ENCODE results near the gene TCHP.
"Not testable (repeated sequence)": the region's sequence is repeated elsewhere in the genome, so short reads cannot be mapped to it uniquely, and the experiment has no call there.

TCHP gene

DNA sequence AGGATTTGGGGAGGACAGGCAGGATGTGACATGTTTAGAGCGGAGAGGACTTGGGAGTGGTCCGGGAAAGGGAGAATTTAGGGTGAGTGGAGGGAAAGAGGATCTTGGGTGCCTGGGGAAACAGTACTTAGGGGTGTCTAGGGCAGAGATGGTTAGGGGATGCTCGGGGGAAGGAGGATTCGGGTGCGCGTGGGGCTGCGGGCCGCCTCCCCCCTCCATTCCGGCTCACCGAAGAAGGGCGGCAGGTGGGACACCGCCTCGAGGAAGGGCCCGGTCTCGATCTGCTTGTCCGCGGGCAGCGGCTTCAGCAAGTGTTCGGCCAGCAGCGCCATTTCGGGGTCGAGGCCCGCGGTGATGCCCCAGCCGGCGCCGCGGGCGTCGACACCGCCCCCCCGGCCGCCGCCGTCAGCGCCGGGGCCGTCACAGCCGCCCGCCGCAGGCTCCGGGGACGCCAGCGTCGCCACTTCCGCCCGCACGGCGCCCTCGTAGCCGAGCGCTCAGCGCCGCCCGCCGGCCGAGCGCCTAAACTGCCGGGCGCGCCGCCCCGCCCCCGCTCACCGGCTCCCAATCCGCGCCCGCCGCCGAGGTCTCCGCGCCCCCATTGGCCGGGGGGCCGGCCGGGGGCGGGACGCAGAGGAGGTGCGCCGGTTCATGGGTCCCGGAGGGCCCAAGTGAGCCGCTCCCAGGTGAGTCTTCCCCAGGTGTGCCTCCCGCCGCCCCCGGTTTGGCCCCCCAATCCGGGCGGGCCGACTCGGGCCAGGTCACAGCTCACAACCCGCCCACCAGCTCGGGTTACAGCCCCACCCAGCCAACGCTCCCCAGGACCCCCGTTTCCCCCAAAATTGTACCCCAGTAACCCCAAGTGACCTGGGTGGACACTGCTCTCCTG is 19.8 kb upstream of the TCHP start, which contains the start of gene GLTP:
GLTP (minus strand) TSS at position 499 of the 889 bp plus-strand sequence; CDS start at position 332, 167 bp downstream.
- no peak for DNase-seq

GRCh38 chr12:109880938-109881337 is 19.1 kb upstream of the TCHP start:
- DNase-seq = no peak

DNA sequence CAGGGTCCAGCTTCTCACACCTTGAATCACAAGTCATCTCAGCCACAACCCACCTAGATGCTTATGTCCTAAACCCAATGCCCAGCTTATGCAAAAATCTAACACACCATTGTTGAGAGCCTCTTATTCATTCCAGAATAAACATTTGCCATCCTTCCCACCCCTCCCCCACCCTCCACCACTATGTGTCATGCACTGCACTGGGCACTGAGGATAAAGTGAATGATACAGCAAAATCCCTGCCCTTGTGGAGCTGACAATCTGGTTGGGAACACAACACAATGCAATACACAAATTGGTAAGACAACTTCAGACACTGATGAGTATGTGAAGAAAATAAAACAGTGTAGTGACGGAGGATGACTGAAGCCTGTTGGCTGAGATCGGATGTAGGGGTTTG is 18.3 kb upstream of the TCHP start:
- DNase-seq = no peak

DNA sequence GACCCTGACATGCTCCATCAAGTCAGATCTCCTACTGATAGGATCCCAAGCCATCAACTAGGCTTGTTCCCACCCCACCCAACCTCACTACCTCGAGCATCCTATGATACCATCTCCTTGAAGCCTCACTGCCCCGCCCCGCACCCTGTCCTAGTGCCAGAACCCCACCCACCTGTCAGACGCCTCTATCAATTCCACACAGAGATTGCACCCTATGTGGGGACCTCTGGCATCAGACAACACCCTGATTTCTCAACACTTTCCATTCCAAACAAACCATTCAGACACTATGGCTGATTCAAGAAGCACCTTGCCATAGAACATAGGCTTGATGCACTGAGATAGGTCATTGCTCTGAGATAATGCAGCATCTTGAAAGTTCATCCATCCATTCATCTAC is 16.6 kb upstream of the TCHP start:
- DNase-seq = no peak

- no peak for DNase-seq
Measured at GRCh38 chr12:109885616-109886015, 14.5 kb upstream of the TCHP start.

DNA sequence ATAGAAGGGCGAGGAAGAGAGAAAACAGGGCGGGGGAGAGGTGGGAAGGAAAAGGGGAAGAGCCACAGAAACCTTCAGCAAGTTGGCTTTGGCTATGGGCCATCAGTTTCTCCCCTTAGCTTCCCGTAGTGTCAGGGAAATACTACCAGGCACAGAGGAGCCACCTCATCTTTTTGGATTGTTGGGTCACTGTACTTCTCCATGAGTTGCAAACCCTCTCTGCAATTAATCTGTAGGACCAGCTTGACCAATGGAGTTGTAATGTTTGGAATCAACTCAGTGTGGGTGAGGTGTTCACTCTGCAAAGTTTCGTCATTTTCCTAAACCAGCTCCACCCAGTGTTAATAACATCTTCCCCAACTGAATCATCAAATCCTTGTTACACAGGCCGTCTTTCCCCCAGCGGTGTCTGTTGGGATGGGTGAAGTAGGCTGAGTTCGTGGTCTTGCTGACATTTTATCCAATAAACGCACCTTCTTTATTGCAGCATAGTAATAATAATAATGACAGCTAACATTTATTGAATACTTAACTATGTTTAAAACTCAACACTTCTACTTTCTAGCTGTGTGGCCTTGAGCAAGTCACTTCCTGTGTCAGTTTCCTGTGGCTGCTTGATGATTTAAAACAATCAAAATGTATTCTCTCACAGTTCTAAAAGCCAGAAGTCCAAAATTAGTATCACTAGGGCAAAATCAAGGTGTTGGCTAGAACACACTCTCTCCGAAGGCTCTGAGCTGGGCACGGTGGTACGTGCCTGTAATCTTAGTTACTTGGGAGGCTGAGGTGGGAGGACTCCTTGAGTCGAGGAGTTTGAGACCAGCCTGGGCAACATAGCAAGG is 11.7 kb upstream of the TCHP start:
- DNase-seq = no peak

GRCh38 chr12:109890620-109891170 is 9.4 kb upstream of the TCHP start:
- DNase-seq = no peak

- not testable (repeated sequence) for DNase-seq
Measured at GRCh38 chr12:109891731-109892130, 8.3 kb upstream of the TCHP start.

GRCh38 chr12:109892165-109892715 is 7.8 kb upstream of the TCHP start:
- DNase-seq = no peak

GRCh38 chr12:109892748-109893147 is 7.3 kb upstream of the TCHP start:
- DNase-seq = no peak

- DNase-seq = no peak
Measured at GRCh38 chr12:109893261-109893995, 6.6 kb upstream of the TCHP start.

- DNase-seq = no peak
Measured at GRCh38 chr12:109894939-109895338, 5.1 kb upstream of the TCHP start.

DNA sequence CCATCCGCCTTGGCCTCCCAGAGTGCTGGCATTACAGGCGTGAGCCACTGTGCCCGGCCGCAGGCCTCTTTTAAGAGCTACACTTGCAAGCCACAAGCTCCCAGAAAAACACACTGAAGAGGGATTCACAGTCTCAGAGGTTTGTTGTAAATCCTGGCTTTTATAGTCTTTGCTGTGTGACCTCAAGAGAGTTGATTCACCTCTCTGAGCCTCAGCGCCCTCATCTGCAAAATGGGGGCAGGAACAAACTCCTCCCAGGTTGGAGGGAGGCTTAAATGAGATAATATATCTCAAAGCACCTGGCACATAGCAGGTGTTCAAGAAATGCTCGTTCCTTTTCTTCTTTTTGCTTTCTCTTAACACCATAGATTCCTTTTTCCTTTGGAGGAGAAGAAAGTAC is 3.9 kb upstream of the TCHP start:
- no peak for DNase-seq

- no peak for DNase-seq
Measured at GRCh38 chr12:109897029-109897428, 3.0 kb upstream of the TCHP start.

DNA sequence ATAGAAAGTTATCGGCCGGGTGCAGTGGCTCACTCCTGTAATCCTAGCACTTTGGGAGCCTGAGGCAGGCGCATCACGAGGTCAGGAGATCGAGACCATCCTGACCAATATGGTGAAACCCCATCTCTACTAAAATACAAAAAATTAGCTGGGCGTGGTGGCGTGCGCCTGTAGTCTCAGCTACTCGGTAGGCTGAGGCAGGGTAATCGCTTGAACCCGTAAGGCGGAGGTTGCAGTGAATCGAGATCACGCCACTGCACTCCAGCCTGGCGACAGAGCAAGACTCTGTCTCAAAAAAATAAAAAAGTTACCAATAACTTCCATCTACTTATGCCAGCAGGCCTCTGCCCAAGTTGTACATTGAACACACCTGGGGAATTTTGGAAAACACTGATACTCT is 729 bp upstream of the TCHP start:
- DNase-seq = not testable (repeated sequence)

DNA sequence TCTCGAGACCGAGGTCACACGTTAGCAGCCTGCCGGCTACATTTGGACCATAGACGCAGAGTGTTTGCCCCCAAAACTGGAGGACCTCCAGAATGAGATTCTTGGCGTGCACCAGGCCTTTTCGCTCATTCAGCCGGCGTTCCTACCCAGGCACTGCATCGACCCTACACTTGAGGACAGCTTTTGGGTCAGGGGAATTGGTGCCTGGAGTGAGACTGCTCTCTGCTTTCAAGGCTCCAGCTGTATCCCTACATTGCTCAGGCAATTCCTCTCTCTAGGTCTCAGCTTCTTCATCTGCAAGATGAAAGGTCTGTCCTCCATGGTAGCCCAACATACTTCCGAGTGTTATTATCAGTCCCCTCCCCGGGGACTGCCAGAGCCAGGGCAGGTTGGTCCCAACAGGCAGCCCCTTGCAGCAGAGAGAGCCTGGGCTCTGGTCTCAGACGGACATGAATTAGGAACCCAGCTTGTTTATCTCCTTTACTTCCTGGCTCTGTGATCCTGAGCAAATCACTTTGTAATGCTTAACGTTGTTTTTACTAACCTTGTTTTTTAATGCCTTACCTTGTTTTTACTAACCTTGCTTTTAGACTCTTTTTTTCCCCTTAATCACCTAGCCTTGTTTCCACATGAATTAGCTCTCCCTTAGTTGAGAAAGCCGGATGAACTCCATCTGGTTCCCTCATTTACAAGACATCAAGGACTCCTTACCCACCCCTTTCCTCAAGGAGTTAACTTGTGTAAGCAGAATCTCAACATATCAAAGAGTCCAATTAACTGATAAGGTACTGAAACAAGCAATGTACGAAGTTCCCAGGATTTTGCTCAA is 892 bp downstream of the TCHP start:
- DNase-seq = no peak

- no peak for DNase-seq
Measured at GRCh38 chr12:109902891-109903418, 2.9 kb downstream of the TCHP start.

GRCh38 chr12:109905301-109905700 is 5.2 kb downstream of the TCHP start:
- no peak for DNase-seq

GRCh38 chr12:109910254-109910968 is 10.3 kb downstream of the TCHP start:
- DNase-seq = no peak

DNA sequence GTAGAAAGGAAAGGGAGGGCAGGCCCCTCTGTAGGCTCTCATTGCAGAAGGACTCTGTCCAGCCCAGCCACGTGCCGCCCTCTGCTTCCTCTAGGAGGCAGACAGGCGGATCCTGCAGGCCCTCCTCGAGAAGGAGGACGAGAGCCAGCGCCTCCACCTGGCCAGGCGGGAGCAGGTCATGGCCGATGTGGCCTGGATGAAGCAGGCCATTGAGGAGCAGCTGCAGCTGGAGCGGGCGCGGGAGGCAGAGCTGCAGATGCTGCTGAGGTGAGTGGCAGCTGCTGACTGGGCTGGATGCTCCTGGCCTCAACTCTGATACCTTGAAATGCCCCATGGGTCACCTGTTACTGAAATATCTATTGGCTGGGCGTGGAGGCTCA is 10.9 kb downstream of the TCHP start:
- DNase-seq = no peak

- DNase-seq = no peak
Measured at GRCh38 chr12:109912855-109913321, 12.8 kb downstream of the TCHP start.

Measured in NCI-H1694 (cell line).